OCI-LY3 (cell line): Measurements from ENCODE around the gene ACTMAP.

Source experiments
- H2AFZ ChIP-seq: fragments of 200-600, 300-600 bp; shearing (Covaris generic); 2 replicates; pipeline ENCODE4 v1.6.0; 2014; ENCODE audit warnings: antibody characterized with exemption, low read depth, low read length
- H3K27ac ChIP-seq: fragments of 200-600, 300-600 bp; sonication (generic); 2 replicates; pipeline ENCODE4 v1.5.1; 2014; ENCODE audit warnings: mild to moderate bottlenecking, low read length, moderate library complexity, mixed read lengths
- H3K27me3 ChIP-seq: fragments of 200-600, 300-600 bp; sonication (generic); 2 replicates; pipeline ENCODE4 v1.6.1; 2014; ENCODE audit warnings: low read depth, low read length, mixed read lengths
- H3K36me3 ChIP-seq: fragments of 200-600, 300-600 bp; sonication (generic); replicated peaks from 2 replicates; pipeline ENCODE3; 2014; ENCODE audit warnings: low read depth, low read length, mixed read lengths
- H3K4me1 ChIP-seq: fragments of 300-600, 200-600 bp; sonication (generic); 2 replicates; pipeline ENCODE4 v1.6.1; 2014; ENCODE audit warnings: low read length, mixed read lengths
- H3K4me2 ChIP-seq: fragments of 200-600, 300-600 bp; sonication (generic); 2 replicates; pipeline ENCODE4 v1.6.1; 2014; ENCODE audit warnings: low read length, mixed read lengths
- H3K4me3 ChIP-seq: fragments of 300-600, 200-600 bp; sonication (generic); 2 replicates; pipeline ENCODE4 v1.5.1; 2014; ENCODE audit warnings: antibody characterized with exemption, mild to moderate bottlenecking, low read length, moderate library complexity
- H3K79me2 ChIP-seq: fragments of 300-600, 200-600 bp; shearing (Covaris generic); 2 replicates; pipeline ENCODE4 v1.6.1; 2014; ENCODE audit warnings: mild to moderate bottlenecking, low read length, mixed read lengths
- H3K9ac ChIP-seq: fragments of 300-600, 200-600 bp; shearing (Covaris generic); 2 replicates; pipeline ENCODE4 v1.6.0; 2014; ENCODE audit warnings: mild to moderate bottlenecking, low read length, moderate library complexity
- H3K9me3 ChIP-seq: fragments of 200-600, 300-600 bp; shearing (Covaris generic); 2 replicates; pipeline ENCODE4 v1.6.1; 2014; ENCODE audit warnings: low read length, mixed read lengths; ENCODE audit not compliant: insufficient read depth
- H4K20me1 ChIP-seq: fragments of 200-600, 300-600 bp; sonication (generic); 2 replicates; pipeline ENCODE4 v1.6.1; 2016; ENCODE audit warnings: low read length, mixed read lengths; ENCODE audit not compliant: insufficient read depth
- EZH2phosphoT487 ChIP-seq: fragments of 200-600 bp; shearing (Covaris generic); IDR thresholded peaks from 2 replicates; pipeline ENCODE4 v1.6.1; 2018; ENCODE audit warnings: antibody characterized with exemption, mixed run types, low read depth
- TF ChIP-seq, protein P1 (sequence below): fragments of 200-600, 300-600 bp; sonication (generic); IDR thresholded peaks from 2 replicates; pipeline ENCODE4 v1.5.1; 2014; ENCODE audit warnings: antibody characterized with exemption, low read length, low read depth

ACTMAP gene

GRCh38 chr19:40744554-40745401 is 5.5 kb downstream of the ACTMAP start:
- Histone ChIP-seq H2AFZ (no peak overlapping the region), H3K79me2 (peaks cover 15% of the 10 kb centered on the region), H3K4me3 (no peak overlapping the region), H3K9ac (no peak overlapping the region), H4K20me1 (no peaks in the 10 kb centered on the region), H3K9me3 (no peaks in the 10 kb centered on the region), H3K4me2 (no peak overlapping the region), H3K27me3 (no peaks in the 10 kb centered on the region), H3K4me1 (peaks cover 13% of the 10 kb centered on the region), H3K36me3 (peaks cover 10% of the 10 kb centered on the region), H3K27ac (no peak overlapping the region)
- TF ChIP-seq, protein P1, sequence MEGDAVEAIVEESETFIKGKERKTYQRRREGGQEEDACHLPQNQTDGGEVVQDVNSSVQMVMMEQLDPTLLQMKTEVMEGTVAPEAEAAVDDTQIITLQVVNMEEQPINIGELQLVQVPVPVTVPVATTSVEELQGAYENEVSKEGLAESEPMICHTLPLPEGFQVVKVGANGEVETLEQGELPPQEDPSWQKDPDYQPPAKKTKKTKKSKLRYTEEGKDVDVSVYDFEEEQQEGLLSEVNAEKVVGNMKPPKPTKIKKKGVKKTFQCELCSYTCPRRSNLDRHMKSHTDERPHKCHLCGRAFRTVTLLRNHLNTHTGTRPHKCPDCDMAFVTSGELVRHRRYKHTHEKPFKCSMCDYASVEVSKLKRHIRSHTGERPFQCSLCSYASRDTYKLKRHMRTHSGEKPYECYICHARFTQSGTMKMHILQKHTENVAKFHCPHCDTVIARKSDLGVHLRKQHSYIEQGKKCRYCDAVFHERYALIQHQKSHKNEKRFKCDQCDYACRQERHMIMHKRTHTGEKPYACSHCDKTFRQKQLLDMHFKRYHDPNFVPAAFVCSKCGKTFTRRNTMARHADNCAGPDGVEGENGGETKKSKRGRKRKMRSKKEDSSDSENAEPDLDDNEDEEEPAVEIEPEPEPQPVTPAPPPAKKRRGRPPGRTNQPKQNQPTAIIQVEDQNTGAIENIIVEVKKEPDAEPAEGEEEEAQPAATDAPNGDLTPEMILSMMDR: peak; percentile 44
- no peak for TF ChIP-seq EZH2phosphoT487

DNA sequence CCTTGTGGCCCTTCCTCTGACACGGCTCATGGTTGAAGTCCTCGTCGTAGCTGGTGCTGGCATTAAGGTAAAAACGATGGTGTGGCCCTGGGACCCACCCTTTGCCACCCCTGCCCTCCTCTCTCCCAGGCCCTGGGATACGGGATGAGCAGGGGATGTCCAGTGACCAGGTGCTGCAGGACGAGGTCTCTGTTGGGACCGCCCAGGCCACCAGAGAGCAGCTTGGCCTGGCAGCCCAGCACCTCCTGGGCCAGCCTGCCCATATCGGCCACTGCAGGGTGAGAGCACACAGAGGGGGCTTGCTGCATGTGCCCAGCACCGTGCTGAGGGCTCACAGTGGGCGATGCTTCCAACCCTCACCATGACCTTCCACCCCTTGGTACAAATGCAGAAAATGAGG is 6.4 kb downstream of the ACTMAP start:
- H3K4me1 ChIP-seq: peaks cover 5% of the 10 kb centered on the region; the same call in 1 of the 2 replicates
- TF ChIP-seq, protein P1: no peak
- TF ChIP-seq EZH2phosphoT487: no peak
- H3K27me3 ChIP-seq: no peaks in the 10 kb centered on the region
- no peaks in the 10 kb centered on the region for H3K9me3 ChIP-seq
- no peaks in the 10 kb centered on the region for H4K20me1 ChIP-seq
- peaks cover 10% of the 10 kb centered on the region for H3K36me3 ChIP-seq
- H3K27ac ChIP-seq: no peak overlapping the region
- no peak overlapping the region for H3K9ac ChIP-seq
- peaks cover 7% of the 10 kb centered on the region for H3K79me2 ChIP-seq
- H3K4me2 ChIP-seq: no peak overlapping the region
- no peak overlapping the region for H3K4me3 ChIP-seq
- no peak overlapping the region for H2AFZ ChIP-seq

- no peaks in the 10 kb centered on the region for H4K20me1 ChIP-seq
- no peak overlapping the region for H3K4me2 ChIP-seq
- no peak for TF ChIP-seq EZH2phosphoT487
- TF ChIP-seq, protein P1: no peak
These were observed 7.4 kb downstream of the ACTMAP start for GRCh38 chr19:40742886-40743285.

GRCh38 chr19:40742477-40742876 is 7.8 kb downstream of the ACTMAP start:
- no peaks in the 10 kb centered on the region for H3K27me3 ChIP-seq
- H4K20me1 ChIP-seq: no peaks in the 10 kb centered on the region
- H2AFZ ChIP-seq: no peak overlapping the region
- H3K9me3 ChIP-seq: no peaks in the 10 kb centered on the region
- no peak overlapping the region for H3K4me2 ChIP-seq
- H3K4me1 ChIP-seq: no peaks in the 10 kb centered on the region
- no peak overlapping the region for H3K27ac ChIP-seq
- peaks cover 12% of the 10 kb centered on the region for H3K36me3 ChIP-seq
- no peak overlapping the region for H3K9ac ChIP-seq
- TF ChIP-seq, protein P1: no peak
- TF ChIP-seq EZH2phosphoT487: no peak
- no peak overlapping the region for H3K4me3 ChIP-seq
- no peaks in the 10 kb centered on the region for H3K79me2 ChIP-seq

More at GRCh38 chr19:40742886-40743285, 7.4 kb downstream of the ACTMAP start:
- Histone ChIP-seq H3K27ac (no peak overlapping the region), H3K4me3 (no peak overlapping the region), H2AFZ (no peak overlapping the region), H3K9ac (no peak overlapping the region), H3K27me3 (no peaks in the 10 kb centered on the region), H3K36me3 (peaks cover 10% of the 10 kb centered on the region), H3K79me2 (no peaks in the 10 kb centered on the region), H3K9me3 (no peaks in the 10 kb centered on the region), H3K4me1 (no peaks in the 10 kb centered on the region)
